Breast epithelium (tissue), 4 donors: ENCODE results near the gene KIF5B. TPM values are rescaled to one million over a fixed set of nuclear protein-coding genes. Genes with fewer than 3 reads are reported as not detected.
"Not testable (repeated sequence)": the region's sequence is repeated elsewhere in the genome, so short reads cannot be mapped to it uniquely, and the experiment has no call there.

ENCODE experiments used
- DNase-seq, 2 donors: peaks; one replicate each; pipeline ENCODE4 v3.0.0-alpha.2; 2019; ENCODE audit warnings: low spot score in 2 of 2
- H3K27ac ChIP-seq, 2 donors: fragments of 200-600 bp; sonication (generic) in 1 of 2; one replicate each; pipeline ENCODE4 v1.5.1; 2016 to 2019; ENCODE audit warnings: mild to moderate bottlenecking in 1 of 2
- H3K27me3 ChIP-seq, 2 donors: fragments of 200-600 bp; sonication (generic) in 1 of 2; one replicate each; pipeline versions ENCODE4 v1.5.1 to v1.6.0; 2017 to 2019; ENCODE audit warnings: control low read depth in 1 of 2, mild to moderate bottlenecking in 1 of 2
- H3K36me3 ChIP-seq: fragments of 200-600 bp; one replicate; pipeline ENCODE4 v1.5.1; 2019
- H3K4me1 ChIP-seq, 2 donors: fragments of 200-600 bp; sonication (generic); one replicate each; pipeline ENCODE4 v1.5.1; 2016 to 2019; ENCODE audit warnings: control low read depth in 1 of 2
- H3K4me3 ChIP-seq, 3 donors: fragments of 200-600 bp; sonication (generic); 1 replicate in 2 of 3; 2 replicates in 1 of 3; pipeline ENCODE4 v1.5.1; 2016 to 2019; ENCODE audit warnings: mild to moderate bottlenecking in 3 of 3, moderate library complexity in 2 of 3
- H3K9me3 ChIP-seq, 2 donors: fragments of 200-600 bp; sonication (generic) in 1 of 2; one replicate each; pipeline ENCODE4 v1.5.1; 2016 to 2019; ENCODE audit warnings: control low read depth in 1 of 2
- POLR2A ChIP-seq: fragments of 450-650 bp; IDR thresholded peaks from one replicate; pipeline ENCODE4 v1.6.1; 2016; ENCODE audit warnings: antibody characterized with exemption, mild to moderate bottlenecking, moderate library complexity
- POLR2AphosphoS5 ChIP-seq, 3 donors: sonication (generic); formaldehyde crosslinking; IDR thresholded peaks; one replicate each; pipeline ENCODE4 v1.6.1; 2017; ENCODE audit warnings: antibody characterized with exemption in 3 of 3
- intact Hi-C: fragments of 100-400 bp; cut with DNase I; formaldehyde crosslinking; loops from one replicate; pipeline ENCODE4 v1.15.1; 2023; ENCODE audit warnings: low total_unique reads
- total RNA-seq, 3 donors: library from RNA; depleted of rRNA; stranded (reverse); fragments of >200 nt; gene quantifications; one replicate each; pipeline ENCODE4 v1.1.0, GENCODE V29; 2016
- TF ChIP-seq, protein P1 (sequence below), 3 donors: fragments of 450-650 bp; IDR thresholded peaks; one replicate each; pipeline ENCODE4 v1.5.1; 2016 to 2017; ENCODE audit warnings: antibody characterized with exemption in 3 of 3, mild to moderate bottlenecking in 3 of 3, moderate library complexity in 3 of 3

Gene KIF5B
- total RNA-seq, 3 donors from 2014 or later: 104 to 115 (median 108) TPM

DNA sequence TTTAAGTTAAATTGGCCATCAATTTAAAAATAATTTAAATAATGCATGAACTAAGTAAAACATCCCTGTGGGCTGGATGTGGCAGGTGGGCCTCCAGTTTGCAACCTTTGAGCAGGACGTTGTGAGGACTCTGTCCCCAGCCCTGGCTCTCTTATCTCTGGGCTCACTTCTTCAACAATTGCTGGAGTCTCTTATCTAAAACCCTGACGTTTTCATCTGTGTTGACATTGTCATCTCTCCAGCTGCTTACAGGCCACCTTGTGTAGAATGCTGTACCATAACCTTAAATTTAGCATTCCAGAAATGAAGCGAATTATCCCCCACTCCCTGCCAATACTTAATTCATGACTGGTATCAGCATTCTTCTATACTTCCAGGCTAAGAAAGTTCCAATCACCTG lies 3.2 kb upstream of the KIF5B start:
- intact Hi-C loops: no loop called here
- TF ChIP-seq POLR2AphosphoS5 (IDR thresholded peaks at IDR 0.05) (no peak), POLR2A (no peak)
- H3K36me3 ChIP-seq: no peaks in the 10 kb centered on the region
- H3K9me3 ChIP-seq: no peaks in the 10 kb centered on the region
- no peaks in the 10 kb centered on the region for H3K4me1 ChIP-seq
- H3K27ac ChIP-seq: no peak overlapping the region
- H3K4me3 ChIP-seq: no peak overlapping the region
- no peak for DNase-seq
- no peaks in the 10 kb centered on the region for H3K27me3 ChIP-seq

DNA sequence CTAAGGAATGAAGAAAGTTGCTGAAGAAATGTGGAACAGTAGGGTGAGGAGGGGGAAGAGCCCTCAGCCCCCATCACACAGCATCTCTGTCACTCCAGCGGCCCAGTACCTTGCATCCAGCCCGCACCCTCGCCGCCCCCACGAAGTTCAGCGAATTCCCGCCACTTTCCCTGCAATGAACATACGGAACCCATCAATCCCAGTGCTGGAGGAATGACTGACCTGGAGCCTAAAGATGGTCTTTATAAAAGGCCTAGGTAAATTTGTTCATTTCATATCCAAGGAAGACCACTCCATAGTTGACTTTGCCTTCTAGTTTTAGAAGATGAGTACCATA lies 779 bp upstream of the KIF5B start:
- intact Hi-C loops: no loop called here
- Histone ChIP-seq H3K27ac (peak overlapping the region; percentile 99), H3K4me3 (peak overlapping the region; percentile 86 to 97 (median 88)), H3K36me3 (no peaks in the 10 kb centered on the region), H3K4me1 (peaks cover 0 to 3% of the 10 kb centered on the region in 2 donors), H3K9me3 (no peaks in the 10 kb centered on the region), H3K27me3 (no peaks in the 10 kb centered on the region)
- DNase-seq: no peak
- TF ChIP-seq POLR2AphosphoS5 (IDR thresholded peaks at IDR 0.05): no peak
- TF ChIP-seq, protein P1, sequence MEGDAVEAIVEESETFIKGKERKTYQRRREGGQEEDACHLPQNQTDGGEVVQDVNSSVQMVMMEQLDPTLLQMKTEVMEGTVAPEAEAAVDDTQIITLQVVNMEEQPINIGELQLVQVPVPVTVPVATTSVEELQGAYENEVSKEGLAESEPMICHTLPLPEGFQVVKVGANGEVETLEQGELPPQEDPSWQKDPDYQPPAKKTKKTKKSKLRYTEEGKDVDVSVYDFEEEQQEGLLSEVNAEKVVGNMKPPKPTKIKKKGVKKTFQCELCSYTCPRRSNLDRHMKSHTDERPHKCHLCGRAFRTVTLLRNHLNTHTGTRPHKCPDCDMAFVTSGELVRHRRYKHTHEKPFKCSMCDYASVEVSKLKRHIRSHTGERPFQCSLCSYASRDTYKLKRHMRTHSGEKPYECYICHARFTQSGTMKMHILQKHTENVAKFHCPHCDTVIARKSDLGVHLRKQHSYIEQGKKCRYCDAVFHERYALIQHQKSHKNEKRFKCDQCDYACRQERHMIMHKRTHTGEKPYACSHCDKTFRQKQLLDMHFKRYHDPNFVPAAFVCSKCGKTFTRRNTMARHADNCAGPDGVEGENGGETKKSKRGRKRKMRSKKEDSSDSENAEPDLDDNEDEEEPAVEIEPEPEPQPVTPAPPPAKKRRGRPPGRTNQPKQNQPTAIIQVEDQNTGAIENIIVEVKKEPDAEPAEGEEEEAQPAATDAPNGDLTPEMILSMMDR (IDR thresholded peaks at IDR 0.05): no peak

DNA sequence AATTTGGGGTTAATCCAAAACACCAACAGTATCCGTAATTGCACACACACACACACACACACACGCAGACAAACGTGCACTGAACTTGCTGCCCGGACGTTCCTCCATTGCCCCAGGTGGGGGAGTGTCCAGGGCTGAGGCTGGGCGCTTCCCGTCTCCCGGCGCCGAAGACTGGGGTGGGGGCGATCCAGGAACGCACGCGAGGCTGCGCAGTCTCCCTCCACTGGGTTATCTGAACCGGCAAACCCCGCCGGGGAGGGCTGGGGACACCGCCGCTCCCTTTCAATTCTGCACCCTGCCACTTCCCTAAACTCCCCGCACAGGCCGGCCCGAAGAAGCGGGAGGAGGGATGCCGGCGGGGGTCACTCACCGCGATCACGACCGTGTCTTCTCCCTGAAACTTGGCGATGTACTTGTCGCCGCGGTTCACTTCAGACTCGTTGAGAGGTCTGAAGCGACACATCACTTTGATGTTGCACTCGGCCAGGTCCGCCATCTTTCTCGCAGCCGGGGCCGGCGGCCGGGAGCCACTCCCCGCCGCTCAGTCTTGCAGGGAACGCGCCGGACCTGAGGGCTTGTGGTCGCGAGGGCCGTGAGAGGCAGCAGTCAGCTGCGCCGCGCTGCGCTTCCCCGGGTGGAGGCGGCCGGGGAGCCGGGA lies 618 bp downstream of the KIF5B start:
- Histone ChIP-seq H3K4me3 (peak overlapping the region; percentile 86 to 97 (median 88)), H3K4me1 (peaks cover 0 to 7% of the 10 kb centered on the region in 2 donors), H3K27me3 (no peaks in the 10 kb centered on the region), H3K36me3 (no peaks in the 10 kb centered on the region), H3K9me3 (no peaks in the 10 kb centered on the region), H3K27ac (peak overlapping the region; percentile 99)
- intact Hi-C loops: no loop called here
- TF ChIP-seq, protein P1 (IDR thresholded peaks at IDR 0.05): peak in 1 of 3 donors; percentile 16
- peak; percentile 35 for TF ChIP-seq POLR2A
- TF ChIP-seq POLR2AphosphoS5 (IDR thresholded peaks at IDR 0.05): peak; percentile 5 to 9 (median 5)
- DNase-seq: peak; percentile 51 to 76

DNA sequence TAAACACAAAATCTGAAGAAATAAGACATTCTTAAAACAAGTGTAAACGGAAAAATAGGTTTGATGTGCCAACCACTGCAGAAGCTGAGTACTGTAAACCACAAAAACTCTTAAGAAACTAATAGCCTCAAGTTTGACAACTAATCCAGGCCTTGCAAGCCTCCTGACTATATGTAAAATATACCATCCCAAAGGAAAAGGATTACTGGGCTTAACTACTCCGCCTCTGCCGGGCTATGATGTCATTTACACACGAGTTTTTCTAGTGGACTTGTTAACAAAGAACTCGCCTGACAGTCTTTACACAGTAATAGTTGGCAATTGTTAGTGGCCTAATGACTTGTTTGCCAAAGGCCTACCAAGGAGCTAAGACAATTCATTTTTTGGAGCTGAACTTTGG lies 2.1 kb downstream of the KIF5B start:
- Histone ChIP-seq H3K27ac (peak overlapping the region; percentile 99), H3K9me3 (no peaks in the 10 kb centered on the region), H3K27me3 (no peaks in the 10 kb centered on the region), H3K36me3 (no peaks in the 10 kb centered on the region), H3K4me1 (peaks cover 0 to 7% of the 10 kb centered on the region in 2 donors), H3K4me3 (peak overlapping the region; percentile 86 to 97 (median 88))
- peak in 1 of 2 donors; percentile 32 for DNase-seq
- intact Hi-C loops: no loop called here
- TF ChIP-seq, protein P1 (IDR thresholded peaks at IDR 0.05): no peak
- peak in 1 of 3 donors; percentile 21 for TF ChIP-seq POLR2AphosphoS5 (IDR thresholded peaks at IDR 0.05)

DNA sequence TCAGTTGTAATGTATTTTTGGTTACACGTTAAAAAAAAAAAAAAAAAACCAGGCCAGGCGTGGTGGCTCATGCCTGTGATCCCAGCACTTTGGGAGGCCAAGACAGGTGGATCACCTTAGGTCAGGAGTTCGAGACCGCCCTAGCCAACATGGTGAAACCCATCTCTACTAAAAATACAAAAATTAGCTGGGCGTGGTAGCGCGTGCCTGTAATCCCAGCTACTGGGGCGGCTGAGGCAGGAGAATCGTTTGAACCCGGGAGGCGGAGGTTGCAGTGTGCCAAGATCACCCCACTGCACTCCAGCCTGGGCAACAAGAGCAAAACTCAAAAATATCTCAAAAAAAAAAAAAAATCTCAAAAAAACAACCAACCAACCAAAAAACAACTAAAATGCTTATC lies 2.8 kb downstream of the KIF5B start:
- H3K27me3 ChIP-seq, H3K4me1 ChIP-seq, H3K36me3 ChIP-seq, DNase-seq, H3K9me3 ChIP-seq, intact Hi-C loops: not testable (repeated sequence)
- peak overlapping the region in 2 of 3 donors; percentile 86 to 97 for H3K4me3 ChIP-seq
- H3K27ac ChIP-seq: peak overlapping the region; percentile 99

DNA sequence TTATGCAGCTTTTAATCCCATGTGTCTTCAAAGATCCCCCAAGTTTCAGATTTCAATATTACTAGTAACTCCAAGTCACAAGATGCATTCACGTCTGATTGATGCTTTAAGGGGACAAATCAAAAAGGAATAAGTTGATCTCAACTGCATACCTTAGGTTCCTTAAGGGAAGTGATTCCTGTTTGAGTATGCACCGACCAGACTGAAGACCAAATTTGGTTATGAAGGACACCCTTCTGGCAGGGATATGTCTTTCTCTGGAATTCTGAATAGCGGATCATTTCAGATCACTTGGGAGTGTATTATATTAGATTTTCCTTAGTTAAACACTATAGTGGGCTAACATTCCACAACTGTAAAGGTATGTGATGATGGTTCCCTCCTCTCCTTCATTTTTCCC lies 4.3 kb downstream of the KIF5B start:
- H3K4me1 ChIP-seq: peaks cover 0 to 7% of the 10 kb centered on the region in 2 donors
- H3K36me3 ChIP-seq: no peaks in the 10 kb centered on the region
- TF ChIP-seq POLR2A: no peak
- TF ChIP-seq, protein P1 (IDR thresholded peaks at IDR 0.05): no peak
- no peak for TF ChIP-seq POLR2AphosphoS5 (IDR thresholded peaks at IDR 0.05)
- peak overlapping the region; percentile 54 to 63 for H3K27ac ChIP-seq
- DNase-seq: no peak
- H3K4me3 ChIP-seq: peak overlapping the region in 1 of 3 donors; percentile 39
- no peaks in the 10 kb centered on the region for H3K27me3 ChIP-seq
- intact Hi-C loops: no loop called here
- no peaks in the 10 kb centered on the region for H3K9me3 ChIP-seq
